NCI-H2227 treated with DMSO at 0.1 percent for 48 hours (cell line): ENCODE results near the gene MAP4K2.

Source experiments
- DNase-seq: peaks from one replicate; lab custom pipeline; 2025; lab: John Stamatoyannopoulos, UW

MAP4K2 gene

GRCh38 chr11:64736654-64737053 lies 66.4 kb downstream of the MAP4K2 start:
- DNase-seq: no peak

GRCh38 chr11:64735725-64736259 lies 67.2 kb downstream of the MAP4K2 start:
- DNase-seq: no peak
